Adrenal gland (tissue), 5 donors: Measurements from ENCODE around the gene MYO1A.

Source experiments
- CTCF ChIP-seq, 6 experiments: fragments of 450-650 bp in 4 of 6; fragments of 200-600 bp in 2 of 6; sonication (generic) in 1 of 6; IDR thresholded peaks; 1 replicate in 5 of 6; 2 replicates in 1 of 6; pipeline versions ENCODE4 v1.5.1 to v1.8.0; 2016 to 2021; ENCODE audit warnings: antibody characterized with exemption in 6 of 6, mild to moderate bottlenecking in 2 of 6, moderate library complexity in 1 of 6
- POLR2A ChIP-seq, 2 donors: fragments of 450-650 bp; IDR thresholded peaks; one replicate each; pipeline ENCODE4 v1.6.1; 2017; ENCODE audit warnings: antibody characterized with exemption in 2 of 2, mild to moderate bottlenecking in 2 of 2, moderate library complexity in 1 of 2
- donor health status: DM: no; HTN: no; CAD: no.

GRCh38 chr12:57010627-57011247, 39.2 kb downstream of the MYO1A start:
- TF ChIP-seq POLR2A (IDR thresholded peaks at IDR 0.05) (no peak), CTCF (IDR thresholded peaks at IDR 0.05) (no peak)
